Esophagus squamous epithelium (tissue), 5 donors: ENCODE data around the gene TICAM2. TPM values are rescaled to one million over a fixed set of nuclear protein-coding genes. Genes with fewer than 3 reads are reported as not detected.

ENCODE experiments used
- DNase-seq: peaks from one replicate; lab custom pipeline; 2025; lab: John Stamatoyannopoulos, UW
- H3K27ac ChIP-seq, 4 donors: fragments of 200-600 bp; sonication (generic); one replicate each; pipeline ENCODE4 v1.5.1; 2016 to 2019; ENCODE audit warnings: mild to moderate bottlenecking in 1 of 4
- H3K27me3 ChIP-seq, 4 donors: fragments of 200-600 bp; sonication (generic); 1 replicate in 3 of 4; 2 replicates in 1 of 4; pipeline versions ENCODE4 v1.5.1 to v1.6.0; 2017 to 2021; ENCODE audit warnings: antibody characterized with exemption in 1 of 4
- H3K36me3 ChIP-seq, 3 donors: fragments of 200-600 bp; sonication (generic); one replicate each; pipeline ENCODE4 v1.5.1; 2016 to 2019
- H3K4me1 ChIP-seq, 3 donors: fragments of 200-600 bp; sonication (generic); one replicate each; pipeline ENCODE4 v1.5.1; 2017 to 2019
- H3K4me3 ChIP-seq, 4 donors: fragments of 200-600 bp; sonication (generic); 1 replicate in 3 of 4; 2 replicates in 1 of 4; pipeline ENCODE4 v1.5.1; 2016 to 2019; ENCODE audit warnings: mild to moderate bottlenecking in 2 of 4, moderate library complexity in 1 of 4
- H3K9me3 ChIP-seq, 3 donors: fragments of 200-600 bp; sonication (generic); one replicate each; pipeline ENCODE4 v1.5.1; 2016 to 2019
- CTCF ChIP-seq, 6 experiments: fragments of 450-650 bp in 4 of 6; fragments of 200-600 bp in 2 of 6; sonication (generic) in 2 of 6; IDR thresholded peaks; one replicate each; pipeline ENCODE4 v1.5.1; 2016 to 2019; ENCODE audit warnings: antibody characterized with exemption in 6 of 6, mild to moderate bottlenecking in 4 of 6, moderate library complexity in 4 of 6
- POLR2A ChIP-seq, 4 donors: fragments of 450-650 bp; IDR thresholded peaks; one replicate each; pipeline ENCODE4 v1.6.1; 2017; ENCODE audit warnings: antibody characterized with exemption in 4 of 4, mild to moderate bottlenecking in 4 of 4, moderate library complexity in 3 of 4
- WGBS, 2 donors: methylation state at CpG; one replicate each; pipeline ENCODE4 v1.1.5; 2018; 5-methylcytosine and 5-hydroxymethylcytosine counted together
- intact Hi-C: fragments of 100-400 bp; cut with DNase I; formaldehyde crosslinking; loops from one replicate; pipeline ENCODE4 v1.15.0; 2022
- total RNA-seq, 4 donors: library from RNA; depleted of rRNA; stranded (reverse); fragments of >200 nt; gene quantifications; one replicate each; pipeline ENCODE4 v1.1.0, GENCODE V29; 2016
- donor health status: DM: yes; HTN: yes; CAD: no.

The TICAM2 gene
- total RNA-seq, 4 donors from 2014 or later: 0.68 to 2.7 (median 0.95) TPM; not detected in 1

- no peak for TF ChIP-seq CTCF (IDR thresholded peaks at IDR 0.05)
- TF ChIP-seq POLR2A (IDR thresholded peaks at IDR 0.05): no peak
- Histone ChIP-seq H3K36me3 (peaks cover 0 to 20% (median 0%) of the 10 kb centered on the region in 3 donors), H3K27me3 (no peaks in the 10 kb centered on the region), H3K4me1 (peaks cover 9 to 54% (median 16%) of the 10 kb centered on the region in 3 donors), H3K9me3 (peaks cover 3 to 9% (median 6%) of the 10 kb centered on the region in 3 donors), H3K27ac (peak overlapping the region; percentile 96 to 100 (median 99)), H3K4me3 (peak overlapping the region; percentile 65 to 93 (median 92))
- DNase-seq: no peak
- WGBS, 2 donors: 2 to 3% methylated on average over 11 to 15 of the region's 15 CpGs
- intact Hi-C loops: no loop called here
Observed at GRCh38 chr5:115543365-115544042, 58.8 kb downstream of the TICAM2 start.

DNA sequence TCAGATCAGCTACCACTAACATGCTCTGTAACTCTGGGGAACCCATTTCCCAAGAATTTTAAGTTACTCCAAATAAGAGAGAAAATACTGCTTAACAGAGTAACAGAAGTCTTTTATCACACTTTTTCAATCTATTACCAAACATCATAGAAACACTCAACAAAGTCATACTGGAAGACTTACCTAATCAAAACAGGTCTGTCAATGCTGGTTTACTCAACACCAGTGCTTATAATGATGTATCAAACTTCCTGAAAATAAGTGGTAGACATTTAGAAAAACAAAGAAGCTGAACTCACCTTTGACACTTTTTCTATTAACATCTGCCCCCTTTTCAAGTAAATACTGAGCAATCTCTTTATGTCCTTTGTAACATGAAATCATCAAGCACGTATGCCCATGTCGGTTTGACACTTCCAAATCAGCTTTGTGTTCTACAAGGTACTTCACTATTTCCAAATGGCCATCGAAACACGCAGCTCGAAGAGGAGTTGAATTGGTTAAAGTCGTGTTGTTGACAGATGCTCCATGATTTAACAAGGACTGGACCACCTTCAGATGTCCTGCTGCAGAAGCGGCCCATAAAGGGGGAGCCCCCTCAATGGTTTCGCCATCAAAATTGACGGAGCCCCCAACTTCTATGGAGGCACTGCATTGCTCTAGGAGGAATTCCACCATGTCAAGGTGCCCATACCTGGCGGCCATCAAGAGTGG is 59.5 kb downstream of the TICAM2 start:
- H3K27ac ChIP-seq: peak overlapping the region; percentile 96 to 100 (median 99)
- peak overlapping the region; percentile 65 to 93 (median 92) for H3K4me3 ChIP-seq
- H3K36me3 ChIP-seq: peaks cover 0 to 25% (median 0%) of the 10 kb centered on the region in 3 donors
- DNase-seq: no peak
- H3K9me3 ChIP-seq: peaks cover 3 to 9% (median 6%) of the 10 kb centered on the region in 3 donors
- WGBS, 2 donors: 25 to 52% methylated on average over 8 to 9 of the region's 10 CpGs
- H3K27me3 ChIP-seq: no peaks in the 10 kb centered on the region
- intact Hi-C loops: no loop called here
- H3K4me1 ChIP-seq: peaks cover 9 to 61% (median 16%) of the 10 kb centered on the region in 3 donors
- TF ChIP-seq CTCF (IDR thresholded peaks at IDR 0.05): no peak
- TF ChIP-seq POLR2A (IDR thresholded peaks at IDR 0.05): no peak

- H3K36me3 ChIP-seq: peaks cover 0 to 33% (median 0%) of the 10 kb centered on the region in 3 donors
- DNase-seq: no peak
- TF ChIP-seq CTCF (IDR thresholded peaks at IDR 0.05): no peak
- TF ChIP-seq POLR2A (IDR thresholded peaks at IDR 0.05): no peak
- intact Hi-C loops: no loop called here
- 4 to 13% methylated on average over 2 of the region's 2 CpGs for WGBS, 2 donors
- H3K27ac ChIP-seq: peak overlapping the region in 3 of 4 donors; percentile 96 to 100 (median 99)
- peak overlapping the region; percentile 65 to 93 (median 92) for H3K4me3 ChIP-seq
- H3K9me3 ChIP-seq: peaks cover 3 to 9% (median 6%) of the 10 kb centered on the region in 3 donors
- peaks cover 9 to 68% (median 16%) of the 10 kb centered on the region in 3 donors for H3K4me1 ChIP-seq
- no peaks in the 10 kb centered on the region for H3K27me3 ChIP-seq
Observed at GRCh38 chr5:115542086-115542485, 60.2 kb downstream of the TICAM2 start.

- Histone ChIP-seq H3K27me3 (no peaks in the 10 kb centered on the region), H3K4me1 (peaks cover 9 to 73% (median 16%) of the 10 kb centered on the region in 3 donors), H3K27ac (peak overlapping the region in 3 of 4 donors; percentile 96 to 100 (median 99)), H3K36me3 (peaks cover 0 to 35% (median 0%) of the 10 kb centered on the region in 3 donors), H3K9me3 (peaks cover 3 to 9% (median 6%) of the 10 kb centered on the region in 3 donors), H3K4me3 (peak overlapping the region; percentile 65 to 93 (median 92))
- no peak for DNase-seq
- WGBS, 2 donors: 14 to 23% methylated on average over 2 of the region's 2 CpGs
- no peak for TF ChIP-seq CTCF (IDR thresholded peaks at IDR 0.05)
- TF ChIP-seq POLR2A (IDR thresholded peaks at IDR 0.05): no peak
- intact Hi-C loops: no loop called here
Observed at GRCh38 chr5:115541611-115542010, 60.7 kb downstream of the TICAM2 start.
